Activated naive CD8-positive, alpha-beta T cell (primary cell): ENCODE results near the gene IP6K3.

Experiments used
- H3K27ac Mint-ChIP-seq: one replicate; pipeline ENCODE4 v1.8.0; 2021; ENCODE audit warnings: mixed read lengths
- H3K27me3 Mint-ChIP-seq: one replicate; pipeline ENCODE4 v1.8.0; 2021; ENCODE audit warnings: mixed read lengths
- H3K36me3 Mint-ChIP-seq: one replicate; pipeline ENCODE4 v1.8.0; 2021; ENCODE audit warnings: mixed read lengths
- H3K4me1 Mint-ChIP-seq: one replicate; pipeline ENCODE4 v1.8.0; 2021; ENCODE audit warnings: low read depth, mixed read lengths
- H3K4me3 Mint-ChIP-seq: one replicate; pipeline ENCODE4 v1.8.0; 2021; ENCODE audit warnings: mild to moderate bottlenecking, mixed read lengths
- H3K9me3 Mint-ChIP-seq: one replicate; pipeline ENCODE4 v1.8.0; 2021; ENCODE audit warnings: low read depth, mixed read lengths

The IP6K3 gene

DNA sequence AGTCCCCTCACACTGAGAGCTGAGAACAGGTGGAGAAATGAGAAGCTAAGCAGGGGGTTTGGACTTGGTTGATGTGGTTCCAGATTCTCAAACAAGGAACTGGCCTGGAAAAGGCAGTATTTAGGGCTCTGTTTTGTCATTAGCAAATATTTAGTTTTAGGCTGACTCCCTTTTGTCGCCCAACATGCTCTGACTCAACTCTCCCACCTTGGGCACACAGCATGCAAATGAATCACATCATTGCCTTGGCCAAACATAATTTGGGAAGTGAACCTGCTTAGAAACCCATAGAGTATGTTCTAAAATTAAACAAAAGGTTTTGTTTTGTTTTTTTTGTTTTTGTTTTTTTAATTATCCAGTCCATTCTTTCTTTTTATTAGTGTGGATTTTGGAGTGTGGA lies 25.7 kb downstream of the IP6K3 start:
- H3K4me3 Mint-ChIP-seq = no peak overlapping the region
- peaks cover 21% of the 10 kb centered on the region for H3K4me1 Mint-ChIP-seq
- H3K27me3 Mint-ChIP-seq = no peaks in the 10 kb centered on the region
- H3K9me3 Mint-ChIP-seq = no peaks in the 10 kb centered on the region
- H3K36me3 Mint-ChIP-seq = no peaks in the 10 kb centered on the region
- H3K27ac Mint-ChIP-seq = no peak overlapping the region

DNA sequence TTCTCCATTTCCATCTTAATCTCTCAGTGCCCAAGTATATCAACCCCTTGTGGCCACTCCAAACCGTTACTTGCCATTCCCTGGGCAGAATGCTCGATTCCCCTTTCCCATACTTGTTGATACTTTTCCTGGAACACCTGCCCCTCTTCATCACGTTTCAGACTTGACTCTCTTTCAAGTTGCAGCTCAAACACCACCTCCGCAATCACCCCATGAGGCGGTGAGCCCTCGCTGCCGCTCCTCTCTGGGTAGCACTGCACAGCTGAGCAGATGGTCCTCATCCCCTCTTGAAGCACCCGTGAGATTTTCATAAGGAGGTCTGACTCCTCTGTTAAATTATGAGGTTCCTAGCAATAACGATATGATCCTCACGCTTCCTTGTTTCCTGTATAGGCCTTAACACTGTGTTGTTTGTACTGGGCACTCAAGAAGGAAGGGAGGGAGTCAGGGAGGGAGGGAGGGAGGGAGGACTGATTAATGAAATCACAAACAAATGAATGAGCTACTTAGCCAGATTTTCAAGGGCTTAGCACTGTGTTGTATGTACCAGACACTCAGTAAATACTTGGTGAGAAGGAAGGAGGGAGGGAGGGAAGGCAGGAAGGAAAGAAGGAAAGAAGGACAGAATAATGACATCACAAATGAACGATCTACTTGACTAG lies 27.2 kb downstream of the IP6K3 start:
- H3K27me3 Mint-ChIP-seq = no peaks in the 10 kb centered on the region
- H3K4me1 Mint-ChIP-seq = peaks cover 14% of the 10 kb centered on the region
- H3K36me3 Mint-ChIP-seq = no peaks in the 10 kb centered on the region
- H3K9me3 Mint-ChIP-seq = no peaks in the 10 kb centered on the region
- H3K4me3 Mint-ChIP-seq = no peak overlapping the region
- no peak overlapping the region for H3K27ac Mint-ChIP-seq

DNA sequence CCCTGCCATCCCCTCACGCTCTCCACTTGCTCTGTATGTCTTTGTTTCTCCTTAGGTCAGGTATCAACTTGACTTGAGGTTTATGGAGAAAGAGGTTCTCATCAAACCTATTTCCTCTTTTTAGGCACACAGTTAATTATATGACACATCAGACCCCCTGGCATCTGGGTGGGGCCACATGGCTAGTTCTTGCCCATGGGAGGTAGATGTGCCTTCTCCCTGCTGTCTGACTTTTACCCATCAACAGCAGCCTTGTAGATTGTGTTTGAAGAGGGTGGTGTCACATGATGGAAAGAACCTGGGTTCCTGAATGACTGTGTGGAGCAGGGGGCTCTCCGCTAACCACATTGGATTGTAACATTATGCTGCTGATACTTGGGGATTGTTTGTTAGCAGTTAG lies 28.0 kb downstream of the IP6K3 start:
- Mint-ChIP-seq H3K4me3 (no peak overlapping the region), H3K27me3 (no peaks in the 10 kb centered on the region), H3K4me1 (peaks cover 7% of the 10 kb centered on the region), H3K9me3 (no peaks in the 10 kb centered on the region), H3K27ac (no peak overlapping the region), H3K36me3 (no peaks in the 10 kb centered on the region)

DNA sequence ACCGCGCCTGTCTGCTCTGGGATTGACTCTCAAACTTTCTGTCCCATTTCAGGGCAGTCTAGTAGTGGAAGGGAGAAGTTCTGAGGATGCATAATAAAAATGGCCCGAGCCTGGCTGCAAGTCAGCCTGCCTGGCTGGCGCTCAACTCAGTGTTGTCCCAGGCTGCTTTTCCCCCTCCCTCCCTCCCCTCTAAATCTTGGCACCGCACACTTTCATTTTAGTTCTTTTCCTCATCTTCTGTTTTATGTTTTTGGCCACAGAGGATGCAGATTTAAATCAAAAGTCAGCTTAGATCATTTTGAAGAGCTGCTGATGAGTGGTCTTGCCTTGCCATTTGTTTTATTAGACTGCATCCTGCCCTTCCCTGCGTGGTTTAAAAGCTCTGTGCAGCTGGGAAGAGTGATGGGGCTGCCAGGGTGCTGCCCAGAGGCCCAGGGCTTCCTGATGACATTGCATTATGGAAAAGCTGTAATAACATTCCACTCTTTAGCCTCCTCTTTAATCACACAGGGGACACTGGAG lies 28.7 kb downstream of the IP6K3 start:
- Mint-ChIP-seq H3K27me3 (no peaks in the 10 kb centered on the region), H3K4me1 (peaks cover under 1% of the 10 kb centered on the region), H3K9me3 (no peaks in the 10 kb centered on the region), H3K36me3 (no peaks in the 10 kb centered on the region), H3K27ac (no peak overlapping the region), H3K4me3 (no peak overlapping the region)

DNA sequence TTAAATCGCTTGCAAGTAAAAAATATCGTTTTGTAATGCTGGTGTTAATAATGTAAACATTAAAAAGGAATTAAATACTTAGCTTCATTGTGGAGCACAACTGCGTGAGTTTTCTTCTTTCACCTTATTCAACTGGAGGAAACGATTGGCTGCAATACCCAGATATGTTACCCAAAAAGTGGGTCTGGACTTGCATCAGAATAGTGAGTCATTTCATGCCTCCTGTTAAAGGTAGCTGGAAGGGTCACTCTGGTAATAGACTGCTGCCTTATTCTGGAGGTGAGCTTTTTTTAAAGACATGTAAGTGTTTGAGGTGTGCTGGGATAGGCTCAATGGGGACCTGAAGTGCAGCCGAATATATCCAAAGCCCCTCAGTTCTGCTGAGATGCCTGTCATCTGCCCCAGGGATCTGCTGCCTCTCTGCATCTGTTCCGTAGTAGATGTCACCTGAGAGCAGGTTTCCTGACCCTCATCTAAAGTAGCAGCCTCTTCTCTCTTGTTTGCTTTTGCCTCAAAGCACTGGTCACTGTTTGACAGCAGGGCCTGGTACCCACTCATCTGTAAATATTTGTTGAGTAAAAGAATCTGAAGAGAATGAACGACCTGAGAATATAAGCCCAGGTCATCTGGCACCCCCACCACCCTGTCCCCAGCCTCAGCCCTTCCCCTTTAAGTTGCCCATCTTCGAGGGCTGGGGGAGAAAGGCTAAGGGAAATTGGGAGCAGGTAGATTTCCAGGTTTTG lies 29.6 kb downstream of the IP6K3 start:
- no peak overlapping the region for H3K4me3 Mint-ChIP-seq

DNA sequence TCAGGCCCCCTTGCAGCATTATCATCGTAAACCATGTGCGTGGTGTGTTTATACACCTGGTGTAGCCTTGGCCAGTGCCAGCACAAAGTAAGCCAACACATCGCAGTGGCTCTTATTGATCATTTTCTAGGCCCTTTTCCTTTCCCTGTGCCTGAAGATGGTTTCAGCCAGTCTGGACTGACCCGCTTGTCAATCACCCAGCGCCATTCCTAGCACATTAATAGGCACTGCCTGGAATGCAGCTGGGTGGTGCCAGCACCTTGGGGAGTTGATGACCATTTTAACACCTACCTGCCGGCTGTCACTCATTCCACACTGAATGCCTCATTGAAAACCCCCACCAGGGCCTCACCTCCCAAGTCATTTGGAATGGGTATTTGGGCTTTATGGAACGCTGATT lies 30.3 kb downstream of the IP6K3 start:
- no peak overlapping the region for H3K27ac Mint-ChIP-seq
- H3K4me1 Mint-ChIP-seq = peaks cover 7% of the 10 kb centered on the region
- H3K27me3 Mint-ChIP-seq = no peaks in the 10 kb centered on the region
- H3K4me3 Mint-ChIP-seq = no peak overlapping the region
- H3K36me3 Mint-ChIP-seq = no peaks in the 10 kb centered on the region
- no peaks in the 10 kb centered on the region for H3K9me3 Mint-ChIP-seq

More for the DNA sequence above, 29.6 kb downstream of the IP6K3 start:
- H3K4me1 Mint-ChIP-seq = peaks cover under 1% of the 10 kb centered on the region
- H3K36me3 Mint-ChIP-seq = no peaks in the 10 kb centered on the region
- no peaks in the 10 kb centered on the region for H3K27me3 Mint-ChIP-seq
- no peaks in the 10 kb centered on the region for H3K9me3 Mint-ChIP-seq
- no peak overlapping the region for H3K27ac Mint-ChIP-seq

DNA sequence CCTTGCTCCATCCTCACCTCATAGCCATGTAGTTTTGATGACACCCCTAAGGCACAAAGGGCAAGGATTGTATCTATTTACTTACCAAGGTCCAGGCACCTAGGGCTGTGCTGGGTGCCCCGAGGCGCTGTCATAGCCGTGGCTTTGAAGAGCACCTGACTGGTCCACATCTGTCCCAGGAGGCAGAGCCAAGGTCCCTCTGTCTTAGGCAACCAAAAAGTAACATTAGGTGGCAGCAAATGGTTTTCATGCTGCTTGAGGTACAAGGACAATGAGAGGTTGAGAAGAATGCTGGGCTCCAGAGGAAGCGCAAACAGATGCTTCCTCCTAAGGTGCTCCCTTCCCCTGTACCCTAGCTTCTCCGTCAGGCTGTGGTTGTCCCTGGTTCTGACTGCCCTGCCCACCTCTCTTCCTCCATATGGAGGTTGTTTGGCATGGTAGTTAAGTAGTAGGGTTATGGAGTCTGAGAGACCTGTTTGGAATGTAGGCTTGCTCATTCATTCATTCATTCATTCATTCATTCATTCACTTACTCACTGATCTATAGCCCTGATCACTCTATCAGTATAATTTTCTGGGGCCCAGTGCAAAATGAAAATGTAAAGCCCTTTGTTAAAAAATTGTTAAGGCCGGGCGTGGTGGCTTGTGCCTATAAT lies 32.2 kb downstream of the IP6K3 start:
- H3K4me1 Mint-ChIP-seq = peaks cover 23% of the 10 kb centered on the region
- no peak overlapping the region for H3K4me3 Mint-ChIP-seq
- peaks cover 11% of the 10 kb centered on the region for H3K36me3 Mint-ChIP-seq
- H3K9me3 Mint-ChIP-seq = no peaks in the 10 kb centered on the region
- no peak overlapping the region for H3K27ac Mint-ChIP-seq
- no peaks in the 10 kb centered on the region for H3K27me3 Mint-ChIP-seq

DNA sequence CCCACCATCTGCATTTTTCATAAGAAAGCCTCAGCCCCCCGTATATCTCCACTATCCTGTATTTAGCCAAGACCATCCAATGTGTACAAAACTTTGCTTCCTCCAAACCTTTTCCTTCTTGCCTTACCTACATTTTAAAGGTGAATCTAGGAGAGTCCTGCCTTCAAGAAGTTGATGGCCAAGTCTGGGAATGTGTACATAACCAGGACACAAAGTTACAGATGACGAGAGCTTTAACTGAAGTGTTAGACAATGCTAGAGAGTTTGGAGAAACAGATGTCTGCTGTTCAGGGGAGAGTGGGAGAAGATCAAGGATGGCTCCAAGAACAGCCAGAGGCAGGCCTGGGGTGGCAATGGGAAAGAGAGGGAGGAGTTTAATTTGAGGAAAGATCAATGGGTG lies 32.9 kb downstream of the IP6K3 start:
- no peak overlapping the region for H3K27ac Mint-ChIP-seq
- peaks cover 28% of the 10 kb centered on the region for H3K4me1 Mint-ChIP-seq
- no peaks in the 10 kb centered on the region for H3K27me3 Mint-ChIP-seq
- no peak overlapping the region for H3K4me3 Mint-ChIP-seq
- H3K9me3 Mint-ChIP-seq = no peaks in the 10 kb centered on the region
- H3K36me3 Mint-ChIP-seq = peaks cover 15% of the 10 kb centered on the region

DNA sequence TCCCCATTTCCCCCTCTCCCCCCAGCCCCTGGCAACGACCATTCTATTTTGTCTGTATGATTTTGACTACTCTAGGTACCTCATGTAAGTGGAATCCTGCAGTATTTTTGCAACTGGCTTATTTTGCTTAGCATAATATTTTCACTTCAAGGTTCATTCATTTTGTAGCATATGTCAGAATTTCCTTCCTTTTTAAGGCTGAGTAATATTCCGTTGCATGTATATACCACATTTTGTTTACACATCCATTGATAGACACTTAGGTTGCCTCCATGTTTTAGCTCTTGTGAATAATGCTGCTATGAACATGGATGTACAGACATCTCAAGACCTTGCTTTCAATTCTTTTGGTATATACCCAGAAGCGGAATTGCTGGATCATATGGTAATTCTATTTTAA lies 33.8 kb downstream of the IP6K3 start:
- peaks cover 15% of the 10 kb centered on the region for H3K36me3 Mint-ChIP-seq
- peaks cover 31% of the 10 kb centered on the region for H3K4me1 Mint-ChIP-seq
- H3K27ac Mint-ChIP-seq = no peak overlapping the region
- no peaks in the 10 kb centered on the region for H3K27me3 Mint-ChIP-seq
- H3K4me3 Mint-ChIP-seq = no peak overlapping the region
- no peaks in the 10 kb centered on the region for H3K9me3 Mint-ChIP-seq

DNA sequence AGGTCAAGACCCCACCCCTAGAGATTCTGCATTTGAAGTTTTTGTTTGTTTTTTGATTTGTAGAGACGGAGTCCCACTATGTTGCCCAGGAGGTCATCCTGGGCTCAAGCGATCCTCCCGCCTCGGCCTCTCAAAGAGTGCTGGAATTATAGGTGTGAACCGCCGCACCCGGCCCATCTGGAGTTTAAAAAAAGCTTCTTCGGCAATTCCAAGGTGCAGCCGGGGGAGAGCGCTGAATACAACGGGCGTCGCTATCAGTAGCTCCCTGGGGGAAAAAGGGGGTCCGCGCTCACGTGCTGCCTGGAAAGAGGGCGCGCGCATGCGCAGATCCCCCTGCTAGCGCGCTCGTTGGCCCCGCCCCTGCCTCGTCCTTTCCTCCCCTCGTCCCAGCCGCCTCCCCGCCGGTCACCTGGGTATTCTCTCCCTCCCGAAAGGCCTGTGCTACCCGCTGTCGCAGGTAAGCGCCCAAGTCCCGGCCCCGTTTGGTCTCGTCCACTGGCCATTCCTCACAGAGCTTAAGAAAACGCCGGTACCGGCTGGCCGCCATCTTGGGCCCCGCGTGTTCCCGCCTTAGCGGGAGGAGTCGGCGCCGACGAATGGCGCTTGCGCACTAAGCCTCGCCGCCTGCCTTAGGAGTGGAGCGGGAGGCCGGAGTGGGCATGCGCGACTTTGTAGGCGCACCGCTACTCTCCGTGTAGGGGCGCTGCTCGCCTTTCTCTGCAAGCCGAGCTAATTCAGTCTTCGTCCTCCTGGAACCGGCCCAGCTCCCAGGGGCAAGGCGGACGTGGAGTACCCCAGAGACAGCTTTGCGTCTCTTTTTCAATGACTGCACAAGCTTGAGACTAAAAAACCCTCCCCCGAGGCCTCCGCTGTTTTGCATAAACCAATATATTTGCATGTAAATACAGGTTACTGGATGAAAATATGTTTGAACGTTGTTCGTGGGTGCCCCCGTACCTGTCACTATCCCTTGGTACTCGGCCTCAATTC lies 35.3 kb downstream of the IP6K3 start, which contains the start of gene UQCC2:
TSS of gene UQCC2 (minus strand) at position 561 of the 990 bp plus-strand sequence. CDS start at position 547, 14 bp downstream.
- H3K27ac Mint-ChIP-seq = peak within 1 kb of the TSS; percentile 100
- H3K36me3 Mint-ChIP-seq = peaks cover 15% of the 10 kb centered on the region
- H3K4me1 Mint-ChIP-seq = peaks cover 37% of the 10 kb centered on the region

DNA sequence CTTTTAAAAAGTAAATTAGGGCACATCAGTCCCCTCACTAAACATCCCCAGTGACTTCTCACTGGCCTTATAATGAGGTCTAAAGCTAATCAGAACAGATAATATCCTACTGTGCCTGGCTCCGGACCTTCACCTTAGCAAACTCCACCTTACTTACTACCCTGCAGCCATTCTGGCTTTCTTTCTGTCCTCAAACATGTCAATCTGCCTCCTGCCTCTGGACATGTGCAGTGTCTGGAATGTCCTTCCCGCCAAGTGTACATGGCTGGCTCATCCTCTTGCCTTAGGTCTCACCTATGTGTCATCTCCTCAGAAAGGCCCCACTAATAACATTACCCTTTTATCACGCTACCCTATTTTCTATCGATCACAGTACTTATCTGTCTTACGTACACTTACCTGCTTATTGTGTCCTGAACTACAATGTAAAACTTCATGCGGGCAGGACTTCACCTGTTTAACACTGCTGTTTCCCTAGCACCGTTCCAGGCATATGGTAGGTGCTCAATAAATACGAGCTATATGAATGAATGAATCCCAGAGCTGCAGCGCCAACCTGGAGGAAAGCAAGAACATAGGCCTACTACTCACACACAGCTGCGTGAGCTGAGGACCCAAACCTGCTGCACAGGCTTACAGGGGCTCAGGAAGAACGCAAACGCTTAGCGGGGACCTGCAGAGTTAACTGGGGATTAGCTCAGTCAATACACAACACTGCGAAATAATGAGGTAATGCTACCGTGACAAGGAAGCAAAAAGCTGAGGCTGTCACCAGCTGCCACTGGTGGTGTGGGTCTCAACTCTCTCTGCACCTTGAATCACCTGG lies 36.2 kb downstream of the IP6K3 start:
- H3K9me3 Mint-ChIP-seq = no peaks in the 10 kb centered on the region
- peak overlapping the region; percentile 97 for H3K4me3 Mint-ChIP-seq
- peaks cover 15% of the 10 kb centered on the region for H3K36me3 Mint-ChIP-seq
- peak overlapping the region; percentile 100 for H3K27ac Mint-ChIP-seq
- no peaks in the 10 kb centered on the region for H3K27me3 Mint-ChIP-seq
- H3K4me1 Mint-ChIP-seq = peaks cover 37% of the 10 kb centered on the region

More for the DNA sequence above, 35.3 kb downstream of the IP6K3 start, which contains the start of gene UQCC2:
- Mint-ChIP-seq H3K27me3 (no peaks in the 10 kb centered on the region), H3K9me3 (no peaks in the 10 kb centered on the region), H3K4me3 (peak within 1 kb of the TSS; percentile 97)

DNA sequence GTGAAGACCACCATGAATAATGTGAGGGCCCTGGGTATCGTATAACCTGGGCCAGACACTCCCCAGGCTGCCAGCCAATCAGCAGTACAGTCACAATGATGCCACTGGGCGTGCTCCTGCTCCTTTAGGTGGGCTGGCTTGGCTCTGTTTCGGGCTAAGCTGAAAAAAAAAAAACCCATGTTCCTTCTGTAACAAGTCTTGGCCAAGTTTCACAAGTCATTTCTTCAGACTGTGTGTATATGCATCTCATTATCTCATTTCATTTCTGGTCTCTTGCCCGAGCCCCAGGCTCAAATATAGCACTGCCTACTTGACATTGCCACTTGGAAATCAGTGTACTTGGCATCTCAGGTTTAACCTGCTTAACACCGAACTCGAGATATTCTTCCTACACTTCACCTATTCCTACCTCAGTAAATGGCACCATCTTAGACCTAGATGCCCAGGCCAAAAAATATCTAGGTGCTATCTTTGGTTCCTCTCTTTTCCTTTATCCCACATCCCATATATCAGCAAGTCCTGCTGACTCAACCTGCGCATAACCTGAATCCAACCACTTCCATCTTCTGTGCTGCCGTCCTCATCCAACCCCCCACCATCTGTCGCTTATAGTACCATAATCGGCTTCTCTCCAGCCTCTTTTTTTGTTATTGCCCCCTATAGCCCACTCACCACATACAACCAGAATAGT lies 37.0 kb downstream of the IP6K3 start:
- Mint-ChIP-seq H3K27me3 (no peaks in the 10 kb centered on the region), H3K4me3 (peak overlapping the region; percentile 97), H3K36me3 (peaks cover 15% of the 10 kb centered on the region), H3K27ac (peak overlapping the region; percentile 100), H3K9me3 (no peaks in the 10 kb centered on the region), H3K4me1 (peaks cover 37% of the 10 kb centered on the region)

DNA sequence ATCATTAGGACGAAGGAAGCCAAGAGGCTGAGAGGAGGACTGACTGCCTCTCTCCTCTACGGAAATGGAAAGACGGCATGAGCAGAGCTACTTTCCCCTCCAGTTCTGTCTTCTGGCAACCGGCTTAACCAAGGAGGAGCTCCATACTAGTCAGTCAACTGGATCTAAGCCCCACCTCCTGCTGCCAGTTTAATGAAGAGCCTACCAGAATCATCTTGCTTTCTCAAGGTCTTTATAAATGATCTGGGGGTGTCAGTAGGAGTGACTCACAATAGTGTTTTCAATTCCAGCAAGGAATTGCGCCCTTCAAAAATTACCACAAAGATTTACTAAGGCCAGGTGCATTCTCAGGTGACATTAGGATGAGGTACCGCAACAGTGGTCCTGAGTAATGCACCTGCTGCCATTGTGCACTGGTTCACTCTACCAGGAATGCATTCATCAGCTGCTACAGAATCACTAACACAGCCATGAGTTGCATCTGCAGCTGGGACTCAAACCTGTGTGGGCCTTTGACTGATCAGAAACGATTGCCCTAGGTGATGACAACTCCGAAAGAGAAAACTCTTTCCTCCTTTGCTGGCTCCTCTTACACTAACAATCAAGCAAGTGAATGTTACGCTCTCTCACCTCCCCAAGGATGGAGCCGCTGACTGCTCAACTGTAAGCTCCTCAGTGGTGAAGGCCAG lies 38.0 kb downstream of the IP6K3 start:
- Mint-ChIP-seq H3K4me1 (peaks cover 37% of the 10 kb centered on the region), H3K4me3 (peak overlapping the region; percentile 97), H3K9me3 (no peaks in the 10 kb centered on the region), H3K36me3 (peaks cover 17% of the 10 kb centered on the region), H3K27me3 (no peaks in the 10 kb centered on the region), H3K27ac (no peak overlapping the region)
